Dedifferentiated amniotic fluid mesenchymal stem cell (primary cell): ENCODE measurements around the gene ST6GALNAC6.
A peak's percentile ranks its signal among the peaks of the same experiment; 100 is the strongest.
"Not testable (repeated sequence)": the region's sequence is repeated elsewhere in the genome, so short reads cannot be mapped to it uniquely, and the experiment has no call there.

Experiments used
- DNase-seq: peaks from one replicate; pipeline ENCODE4 v3.0.0-alpha.2; 2016; ENCODE audit errors: extremely low spot score

The ST6GALNAC6 gene

DNA sequence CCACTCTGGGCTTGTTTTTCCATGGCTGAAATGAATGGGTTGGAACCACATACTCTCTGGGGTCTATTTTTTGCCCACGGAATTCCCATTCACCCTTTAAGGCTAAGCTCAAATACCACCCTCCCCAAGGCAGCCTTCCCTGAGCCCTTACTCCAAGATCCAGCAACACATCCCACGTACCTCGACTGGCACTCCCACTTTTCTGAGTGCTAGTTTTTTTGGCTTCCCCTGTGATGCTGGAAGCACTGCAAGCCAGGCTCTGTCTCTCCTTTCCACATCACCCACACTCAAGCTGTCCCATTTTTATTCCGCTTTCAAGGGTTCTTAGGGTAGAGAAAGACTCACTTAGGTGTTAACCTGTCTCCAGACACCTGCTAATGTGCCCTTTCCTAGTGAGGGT, 6.0 kb downstream of the ST6GALNAC6 start:
- DNase-seq = no peak

DNA sequence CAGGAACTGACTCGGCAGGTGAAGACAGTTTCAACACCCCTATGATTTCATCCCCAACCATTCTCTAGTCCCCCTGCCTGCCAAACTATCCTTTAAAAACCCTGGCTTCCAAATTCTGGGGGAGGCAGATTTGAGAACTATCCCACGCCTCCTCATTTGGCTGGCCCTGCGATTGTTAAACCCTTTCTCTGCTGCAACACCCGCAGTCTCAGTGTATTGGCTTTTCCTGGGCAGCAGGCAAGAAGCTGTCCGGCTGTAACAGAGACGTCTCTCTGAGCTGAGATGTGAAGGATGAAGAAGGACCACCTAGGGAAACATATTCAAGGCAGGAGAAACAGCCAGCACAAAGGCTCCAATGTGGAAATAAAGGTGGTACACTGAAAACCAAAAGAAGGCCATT, 6.6 kb downstream of the ST6GALNAC6 start:
- DNase-seq = no peak

DNA sequence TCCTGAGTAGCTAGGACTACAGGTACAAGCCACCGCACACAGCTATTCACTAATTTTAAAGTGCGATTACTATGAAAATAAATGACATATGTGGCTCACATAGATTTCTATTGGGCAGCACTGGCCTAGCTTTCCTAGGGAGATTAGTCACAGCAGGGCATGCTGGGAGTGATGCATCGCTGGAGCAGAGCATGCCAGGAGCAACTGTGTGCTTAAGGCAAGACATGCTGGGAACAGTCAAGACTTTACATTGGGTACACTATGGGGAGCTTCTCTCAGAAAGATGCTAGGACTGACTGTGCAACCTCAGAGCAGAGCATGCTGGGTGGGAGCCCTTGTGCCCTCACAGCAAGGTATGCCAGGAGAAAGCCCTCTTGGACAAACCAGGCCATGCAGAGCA, 9.3 kb downstream of the ST6GALNAC6 start:
- no peak for DNase-seq

DNA sequence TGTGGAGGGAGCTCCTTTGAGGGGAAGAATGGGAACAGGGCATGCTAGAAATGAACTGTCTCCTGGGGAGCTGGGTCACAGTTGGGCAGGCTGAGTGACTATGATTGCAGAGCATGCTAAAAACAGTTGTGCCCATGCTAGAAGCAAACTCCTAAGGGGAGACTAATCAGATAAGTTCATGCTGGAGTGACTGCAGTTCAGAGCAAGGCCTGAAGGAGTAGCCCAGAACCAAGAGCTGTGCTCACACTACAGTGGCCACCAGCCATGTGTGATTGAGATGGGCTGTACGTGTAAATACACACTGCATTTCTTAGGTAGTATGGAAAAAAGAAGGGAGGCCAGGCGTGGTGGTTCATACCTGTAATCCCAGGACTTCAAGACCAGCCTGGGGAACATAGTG, 11.6 kb downstream of the ST6GALNAC6 start:
- no peak for DNase-seq

DNA sequence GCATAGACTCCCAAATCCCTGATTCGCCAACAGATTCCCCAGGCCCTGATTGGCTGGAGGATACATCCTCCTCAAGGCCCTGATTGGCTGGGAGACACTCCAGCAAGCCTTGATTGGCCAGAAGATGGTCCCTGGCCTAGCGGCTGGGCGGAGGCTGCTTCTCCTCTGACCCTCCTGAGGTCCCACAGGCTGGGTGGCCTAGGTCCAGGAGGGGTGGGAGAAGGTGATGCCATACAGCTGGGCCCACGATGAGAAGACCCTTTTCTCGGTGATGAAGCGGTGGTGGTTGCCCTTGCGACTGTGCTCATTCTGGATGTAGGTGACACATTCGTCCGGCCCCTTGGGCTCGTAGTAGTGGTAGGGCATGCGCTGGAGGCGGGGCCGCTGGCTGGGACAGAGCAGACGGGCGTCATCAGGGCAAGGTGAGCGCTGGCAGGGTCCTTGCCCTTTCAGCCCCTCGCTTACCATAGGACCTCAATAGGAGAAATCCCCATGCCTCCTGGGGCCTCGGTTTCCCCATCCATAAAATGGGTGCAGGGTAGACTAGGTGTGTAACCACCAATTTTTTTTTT, 12.9 kb downstream of the ST6GALNAC6 start:
- DNase-seq = no peak

DNA sequence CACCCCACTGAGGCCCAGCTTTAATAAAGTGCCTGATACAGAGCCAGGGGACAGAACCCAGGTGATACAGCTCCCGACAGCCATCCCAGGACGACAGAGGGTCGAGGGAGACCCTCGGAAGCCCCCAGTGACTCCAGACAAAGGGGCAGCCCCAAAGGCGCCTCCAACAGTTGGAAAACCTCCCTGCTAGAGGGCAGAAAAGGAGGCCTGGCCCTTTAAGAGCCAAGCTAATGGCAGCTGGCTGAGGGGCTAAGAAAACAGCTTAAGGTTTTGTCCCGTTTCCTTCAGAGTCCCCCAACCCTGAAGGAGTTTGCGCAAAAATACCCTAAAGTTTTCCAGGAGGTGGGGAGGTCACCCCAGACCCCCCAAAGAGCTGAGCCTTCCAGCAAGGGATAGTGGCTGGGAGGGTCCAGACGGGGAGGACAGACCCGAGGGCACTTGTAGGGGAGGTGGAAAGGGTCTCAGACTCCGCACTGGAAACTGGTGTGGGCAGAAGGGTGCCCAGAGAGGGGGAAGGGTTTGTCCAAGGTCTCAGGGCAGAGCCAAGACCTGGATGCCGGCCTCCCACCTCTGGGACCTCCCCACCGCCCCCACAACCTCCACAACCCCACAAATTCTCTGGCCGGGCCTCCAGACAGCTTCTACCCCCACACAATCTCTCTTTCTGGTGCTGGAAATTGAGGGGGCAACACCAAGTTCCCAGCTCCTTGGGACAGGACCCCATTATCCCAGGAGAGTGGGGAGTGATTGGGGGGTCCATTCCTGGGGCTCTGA, 13.7 kb downstream of the ST6GALNAC6 start:
- DNase-seq = no peak

DNA sequence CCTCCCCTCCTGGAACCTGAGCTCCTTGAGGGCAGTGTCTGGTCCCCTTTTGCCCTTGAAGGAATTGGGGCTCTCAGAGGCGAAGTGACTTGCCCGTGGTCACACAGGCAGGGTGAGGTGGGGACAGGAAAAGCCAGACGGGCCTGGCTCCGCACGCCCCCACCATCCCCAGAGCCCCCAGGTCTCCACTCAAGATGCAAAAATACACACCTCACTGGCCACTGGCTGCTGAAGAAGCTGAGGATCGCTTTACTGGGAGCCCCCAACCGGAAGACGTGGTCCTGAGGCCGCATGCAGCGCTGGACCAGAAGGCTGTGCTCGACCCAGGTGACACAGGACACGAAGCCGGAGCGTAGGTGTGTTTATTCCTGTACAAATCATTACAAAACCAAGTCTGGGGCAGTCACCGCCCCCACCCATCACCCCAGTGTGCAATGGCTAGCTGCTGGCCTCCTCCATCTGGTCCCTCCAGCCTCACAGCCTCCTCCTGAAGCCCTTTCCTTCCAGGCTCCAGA, 14.4 kb downstream of the ST6GALNAC6 start:
- no peak for DNase-seq

DNA sequence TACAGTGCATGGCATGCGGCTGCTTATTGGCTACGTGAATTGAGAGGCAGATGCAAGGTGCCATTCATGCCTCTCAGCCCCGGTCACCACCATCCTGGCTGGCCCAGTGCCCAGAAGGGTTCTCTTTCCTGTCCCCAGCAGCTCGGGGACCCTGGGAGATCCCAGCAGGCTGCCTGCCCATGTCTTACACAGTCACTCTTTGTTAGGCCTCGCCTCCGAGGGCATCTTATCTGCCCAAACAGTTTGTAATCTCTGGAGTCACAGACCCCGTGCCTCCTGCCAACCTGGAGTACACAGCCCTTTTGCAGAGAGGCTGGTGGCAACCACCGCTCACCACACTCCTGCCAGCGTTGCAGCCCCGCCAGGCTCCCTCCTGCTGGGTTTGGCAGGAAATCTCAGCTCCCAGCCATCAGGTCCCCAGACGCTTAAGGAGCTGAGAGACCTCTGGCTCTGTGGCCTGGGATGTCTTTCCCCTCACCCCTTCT, 14.9 kb downstream of the ST6GALNAC6 start:
- no peak for DNase-seq

DNA sequence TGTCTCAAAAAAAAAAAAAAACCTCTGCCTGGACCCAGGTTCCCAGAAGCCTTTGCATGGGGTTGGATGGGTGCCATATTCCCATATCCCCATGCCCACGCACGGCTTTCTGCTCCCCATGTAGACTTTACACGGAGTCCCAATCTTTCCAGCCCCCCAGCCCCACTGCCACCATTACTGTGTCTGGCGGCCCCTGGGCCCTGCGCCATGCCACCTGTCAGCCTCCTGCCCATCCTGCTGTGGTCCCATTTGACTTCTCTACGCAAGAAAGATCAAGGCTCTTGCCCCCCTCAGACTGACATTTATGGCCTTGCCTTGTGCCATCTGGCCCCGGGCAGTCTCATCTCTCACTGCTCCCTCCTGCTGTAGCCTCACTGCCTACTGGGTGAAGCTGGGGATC, 15.4 kb downstream of the ST6GALNAC6 start:
- DNase-seq = no peak

DNA sequence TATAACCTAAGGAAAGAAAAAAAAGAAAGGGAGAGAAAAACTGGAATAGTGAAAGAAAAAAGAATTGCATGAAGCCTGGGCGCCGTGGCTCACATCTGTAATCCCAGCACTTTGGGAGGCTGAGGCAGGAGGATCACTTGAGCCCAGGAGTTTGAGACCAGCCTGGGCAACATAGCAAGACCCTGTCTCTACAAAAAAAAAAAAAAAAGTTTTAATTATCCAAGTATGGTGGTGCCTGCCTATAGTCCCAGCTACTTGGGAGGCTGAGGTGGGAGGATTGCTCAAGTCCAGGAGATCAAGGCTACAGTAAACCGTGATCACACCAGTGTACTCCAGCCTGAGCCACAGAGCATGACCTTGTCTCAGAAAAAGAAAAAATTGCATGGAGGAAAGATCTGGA, 17.7 kb downstream of the ST6GALNAC6 start:
- DNase-seq = not testable (repeated sequence)

DNA sequence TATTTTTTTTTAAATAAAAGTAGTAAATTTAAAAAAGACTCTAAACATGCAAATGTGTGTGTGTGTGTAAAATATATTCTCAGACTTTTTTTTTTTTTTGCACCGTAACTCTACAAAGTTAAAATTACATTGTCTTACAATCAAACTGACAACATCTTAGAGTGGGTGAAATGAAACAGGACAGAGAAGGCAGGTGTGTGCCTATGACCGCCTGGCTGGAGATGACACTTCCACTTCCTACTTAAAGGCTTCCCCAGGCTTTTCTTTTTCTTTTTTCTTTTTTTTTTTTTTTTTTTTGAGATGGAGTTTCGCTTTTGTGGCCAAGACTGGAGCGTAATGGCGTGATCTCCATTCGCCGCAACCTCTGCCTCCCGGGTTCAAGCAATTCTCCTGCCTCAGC, 19.3 kb downstream of the ST6GALNAC6 start:
- DNase-seq = no peak

DNA sequence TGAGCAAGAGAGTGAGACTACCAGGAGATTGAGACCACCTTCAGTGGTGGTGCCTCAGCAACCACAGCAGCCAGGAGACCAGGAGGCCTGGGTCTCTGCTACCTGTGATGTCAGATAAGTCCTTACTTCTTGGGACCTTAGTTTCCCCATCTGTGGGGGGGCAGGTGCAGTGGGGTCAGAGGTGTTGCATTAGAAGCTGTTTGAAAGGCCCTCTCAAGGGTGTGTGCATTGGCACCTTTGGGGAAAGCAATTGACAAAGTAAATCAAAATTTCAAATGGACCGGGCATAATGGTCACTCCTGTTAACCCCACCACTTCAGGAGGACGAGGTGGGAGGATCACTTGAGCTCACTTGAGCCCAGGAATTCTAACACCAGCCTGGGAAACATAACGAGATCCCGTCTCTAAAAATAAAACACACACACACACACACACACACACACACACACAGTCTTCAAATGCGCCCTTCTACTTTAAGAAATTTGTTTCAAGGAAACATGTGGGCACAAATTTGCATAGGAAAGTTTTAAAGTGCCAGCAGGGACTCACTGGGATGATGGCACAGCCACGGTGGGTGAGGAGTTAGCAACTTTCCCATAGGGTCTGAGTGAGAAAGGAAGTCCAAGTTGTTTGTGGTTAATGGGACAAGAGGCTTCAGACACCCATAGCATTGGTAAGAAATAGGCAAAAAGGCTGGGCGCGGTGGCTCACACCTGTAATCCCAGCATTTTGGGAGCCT, 20.6 kb downstream of the ST6GALNAC6 start:
- DNase-seq = no peak

DNA sequence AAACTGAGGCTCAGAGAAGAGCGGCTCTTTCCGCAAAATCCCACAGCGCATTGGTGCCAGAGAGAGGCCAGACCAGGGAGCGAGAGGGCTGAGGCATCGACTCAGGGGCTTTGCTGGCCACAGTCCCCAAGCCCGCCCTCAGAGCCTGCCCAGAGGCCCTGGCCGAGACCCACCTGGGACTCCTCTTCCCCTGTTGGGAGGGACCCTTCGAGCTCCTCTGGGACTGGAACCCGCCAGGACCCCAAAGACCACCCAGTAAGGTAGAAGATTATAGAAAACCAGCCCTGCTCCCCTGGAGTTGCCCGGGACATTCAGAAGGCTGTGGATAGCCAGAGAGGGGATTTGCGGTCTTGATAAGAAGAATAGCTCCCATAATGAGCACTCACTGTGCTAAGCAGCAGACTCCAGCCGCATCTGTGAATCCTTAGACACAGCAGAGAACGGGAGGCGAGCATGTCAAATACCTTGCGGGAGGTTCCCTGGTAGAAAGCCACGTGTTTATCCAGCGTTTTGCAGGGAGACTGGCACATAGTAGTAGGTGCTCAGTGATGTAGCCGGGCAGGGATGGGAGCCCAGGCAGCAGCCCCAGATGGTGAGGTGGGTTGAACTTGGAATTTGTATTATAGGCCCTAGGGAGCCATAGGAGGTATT, 21.3 kb downstream of the ST6GALNAC6 start:
- DNase-seq = no peak

DNA sequence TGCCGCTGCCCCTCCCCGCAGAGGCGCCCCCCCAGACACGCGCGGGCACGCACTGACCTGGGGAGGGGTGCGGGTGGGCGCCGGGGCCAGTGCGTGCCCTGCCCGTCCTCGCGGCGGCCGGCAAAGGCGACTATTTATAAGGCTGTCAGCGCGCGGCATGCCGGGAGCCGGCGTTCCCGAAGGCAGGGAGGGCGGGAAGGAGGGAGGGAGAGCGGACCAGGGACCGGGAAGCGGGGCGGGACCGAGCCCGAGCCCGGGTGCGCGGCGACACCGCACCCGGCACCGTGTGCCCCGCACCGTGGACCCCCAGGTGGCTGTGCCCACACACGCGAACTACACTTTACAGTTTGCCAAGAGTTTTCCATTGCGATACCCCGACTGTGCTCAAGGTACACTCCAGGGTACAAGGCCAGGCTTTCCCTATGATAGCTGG, 21.8 kb downstream of the ST6GALNAC6 start, which contains the start of gene AK1:
Gene AK1, minus strand, starts transcription at position 110 of the 433 bp plus-strand sequence. CDS start 3,058 bp downstream, outside the sequence.
- peak; percentile 39 for DNase-seq

DNA sequence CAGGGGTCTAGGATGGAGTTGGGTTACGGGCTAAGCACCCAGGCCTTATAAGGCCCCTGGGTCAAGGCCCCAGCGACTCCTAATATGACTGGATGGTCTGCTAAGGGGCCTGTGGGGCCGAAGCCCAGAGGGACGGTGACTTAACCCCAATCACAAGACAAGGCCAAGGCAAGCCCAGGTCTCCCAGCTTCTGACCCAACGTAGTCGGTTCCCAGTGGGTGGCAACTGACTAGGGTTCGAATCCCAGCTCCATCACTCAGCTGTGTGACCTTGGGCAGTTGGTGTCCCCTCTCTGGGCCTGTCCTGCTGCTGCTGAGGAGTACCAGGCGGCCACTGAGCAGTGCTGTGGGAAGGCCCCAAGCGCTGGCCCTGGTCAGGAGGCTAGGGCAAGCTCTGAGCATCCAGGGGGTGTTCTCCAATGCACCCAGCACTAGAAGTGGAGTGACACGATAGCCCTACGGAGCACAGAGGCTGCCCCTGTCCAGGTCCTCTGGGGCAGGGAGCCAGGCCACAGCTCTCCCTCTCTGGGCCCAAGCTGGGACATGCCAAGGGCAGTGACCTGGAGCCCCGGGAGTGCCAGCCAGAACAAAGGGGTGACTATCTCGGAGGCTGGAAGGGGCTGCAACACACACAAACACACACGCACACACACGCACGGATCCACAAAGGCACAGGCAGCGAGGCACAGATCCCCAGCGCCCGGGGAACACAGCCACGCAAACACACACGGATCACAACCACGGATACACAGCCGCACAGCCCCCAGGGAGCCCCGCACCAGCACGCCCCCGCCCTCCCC, 22.4 kb downstream of the ST6GALNAC6 start:
- no peak for DNase-seq

DNA sequence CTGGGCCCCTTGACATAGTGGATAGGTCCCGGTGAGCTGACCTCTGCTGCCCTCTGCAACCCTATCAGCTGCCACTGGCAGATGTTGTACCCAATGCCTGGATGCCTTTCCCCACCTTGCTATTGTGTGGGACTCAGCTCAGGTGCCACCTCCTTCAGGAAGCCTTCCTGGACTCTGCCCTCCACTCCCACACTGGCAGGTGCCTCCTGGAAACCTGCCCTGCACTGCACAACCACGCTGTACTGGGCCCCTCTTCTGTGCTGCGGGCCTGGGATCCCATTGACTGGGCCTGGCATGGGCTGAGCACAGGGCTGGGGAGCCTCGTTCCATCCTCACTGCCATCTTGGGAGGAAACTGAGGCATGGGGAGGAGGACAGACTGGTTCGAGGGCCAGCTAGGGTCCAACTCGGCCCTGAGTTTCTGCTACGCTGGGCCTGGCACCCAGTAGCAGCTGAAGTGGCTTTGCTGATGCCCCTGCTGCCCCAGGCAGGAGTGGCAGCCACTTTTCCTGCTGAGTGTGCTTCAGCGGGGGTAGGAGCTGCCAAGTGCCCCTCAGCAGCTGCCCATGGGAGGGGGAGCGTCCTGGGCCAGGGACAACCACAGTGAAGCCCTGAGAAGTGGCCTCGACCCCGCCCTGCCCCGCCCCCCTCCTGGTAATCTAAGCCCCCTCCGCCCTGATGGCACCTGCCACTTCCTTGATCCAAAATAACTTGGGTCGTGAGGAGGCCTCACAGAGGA, 23.2 kb downstream of the ST6GALNAC6 start:
- no peak for DNase-seq

DNA sequence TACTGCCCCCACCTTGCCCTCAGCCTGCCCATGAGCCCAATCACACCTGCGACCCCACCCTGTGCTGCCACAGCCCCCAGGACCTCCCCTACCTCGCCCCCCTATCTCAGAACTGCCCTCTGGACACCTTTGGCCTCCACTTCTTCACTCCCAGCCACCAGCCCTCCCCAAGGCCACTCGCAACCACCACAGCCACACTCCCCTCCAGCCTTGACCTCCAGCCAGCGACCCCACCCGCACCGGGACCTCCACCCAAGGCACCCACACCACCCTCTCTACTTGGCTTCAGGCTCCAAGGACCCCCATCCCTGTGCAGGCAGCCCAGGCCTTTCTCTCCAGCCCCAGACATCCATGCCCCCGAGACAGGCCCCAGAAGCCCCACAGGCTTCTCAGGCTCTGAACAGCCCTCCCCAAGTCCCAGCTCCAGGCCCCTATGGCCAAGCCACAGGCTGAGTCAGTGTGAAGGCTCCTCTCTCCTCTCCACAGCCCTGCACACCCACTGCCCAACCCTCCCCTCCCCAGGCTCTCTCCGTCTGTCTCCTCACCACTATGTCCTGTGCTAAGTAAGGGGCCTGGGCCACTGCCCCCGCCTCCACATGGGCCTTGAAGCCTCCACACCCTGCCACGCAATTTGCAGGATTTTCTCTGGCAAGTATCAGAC, 24.0 kb downstream of the ST6GALNAC6 start:
- peak; percentile 59 for DNase-seq

DNA sequence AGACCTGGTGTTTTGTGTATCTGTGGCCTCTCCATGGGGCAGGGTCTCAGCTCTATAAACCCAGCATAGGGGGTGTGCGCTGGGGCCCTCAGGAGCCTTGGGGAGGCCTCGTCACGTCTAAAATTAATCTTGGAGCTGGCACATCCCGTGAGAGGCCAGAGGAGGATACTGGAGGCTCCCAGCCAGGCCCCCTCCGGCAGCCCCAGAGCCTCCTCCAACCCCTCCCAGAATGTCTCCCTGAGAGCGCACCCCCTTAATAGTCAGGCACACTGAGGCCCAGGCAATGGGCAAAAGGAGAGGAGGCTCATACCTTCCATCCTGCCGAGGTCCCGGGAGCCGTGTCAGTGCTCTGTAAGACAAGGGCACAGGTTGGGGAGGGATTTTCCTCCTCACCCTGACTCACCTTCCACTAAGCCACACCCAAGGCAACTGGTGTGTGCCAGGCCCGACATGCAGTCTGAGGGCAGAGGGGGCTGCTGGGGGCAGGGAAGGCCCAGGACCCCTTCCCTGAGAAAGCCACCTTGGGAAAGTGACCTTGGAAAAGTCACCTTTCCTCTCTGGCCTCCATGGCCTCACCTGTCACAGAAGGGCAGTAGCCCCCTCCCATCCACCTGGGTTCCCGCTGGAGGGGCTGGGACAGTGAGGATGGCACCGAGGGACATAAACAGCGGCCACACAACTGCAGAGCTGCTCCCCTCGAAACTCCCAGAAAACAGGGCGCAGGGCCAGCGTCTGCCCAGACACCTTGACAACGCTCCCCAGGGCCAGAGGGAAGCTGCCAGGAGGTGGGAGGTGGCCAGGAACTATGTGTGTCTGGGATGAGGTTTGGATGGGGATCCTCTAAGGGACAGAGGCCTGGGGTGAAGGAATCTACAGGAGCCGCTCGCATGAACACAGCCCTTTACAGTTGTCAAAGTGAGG, 24.8 kb downstream of the ST6GALNAC6 start:
- no peak for DNase-seq

DNA sequence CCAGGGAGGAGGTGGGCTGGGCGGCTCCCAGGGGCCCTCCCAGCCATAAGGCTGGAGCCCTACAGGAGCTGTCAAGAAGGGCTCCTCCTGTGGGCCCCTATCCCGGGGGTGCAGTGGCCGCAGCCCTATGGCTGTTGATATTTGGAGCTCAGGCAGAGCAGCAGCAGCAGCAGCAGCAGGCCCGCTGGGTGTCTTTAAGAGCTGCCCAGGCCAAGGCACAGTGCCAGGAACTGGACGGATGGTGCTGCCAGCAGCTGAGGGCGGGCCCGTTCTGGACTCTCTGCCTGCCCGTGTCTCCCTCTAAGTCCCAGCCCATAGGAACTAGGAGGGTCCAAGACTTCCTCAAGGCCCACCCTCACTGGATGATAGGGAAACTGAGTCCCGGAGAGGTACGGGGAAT, 25.5 kb downstream of the ST6GALNAC6 start:
- DNase-seq = no peak
